A673 (cell line): ENCODE results near the gene TRIM56. TPM values are rescaled to one million over a fixed set of nuclear protein-coding genes. Genes with fewer than 3 reads are reported as not detected.
"Not testable (repeated sequence)": the region's sequence is repeated elsewhere in the genome, so short reads cannot be mapped to it uniquely, and the experiment has no call there.

Experiments used
- BruUV-seq: library from RNA; stranded (reverse); fragments of 400-500 nt; replicated peaks from 2 replicates; lab custom pipeline; 2021; lab: Mats Ljungman, UMichigan
- CTCF ChIA-PET: fragments of 300-600 bp; sonication (Branson Sonifier 250); formaldehyde crosslinking; loops from one replicate; lab custom pipeline; 2022; ENCODE audit warnings: antibody characterized with exemption; lab: Charles Lee
- POLR2A ChIA-PET: fragments of 300-600 bp; sonication (Branson Sonifier 250); formaldehyde crosslinking; loops from one replicate; lab custom pipeline; 2022; ENCODE audit warnings: antibody characterized with exemption; ENCODE audit not compliant: low non-redundant PET; lab: Charles Lee
- DNase-seq: peaks from one replicate; pipeline ENCODE4 v3.0.0-alpha.2; 2015; ENCODE audit warnings: low spot score
- H3K27ac ChIP-seq: fragments of 200-600 bp; sonication (generic); 2 replicates; pipeline ENCODE4 v1.5.1; 2016; ENCODE audit warnings: mixed run types, low read depth, mild to moderate bottlenecking, mixed read lengths, antibody characterized with exemption, low read length; ENCODE audit not compliant: poor library complexity, severe bottlenecking
- H3K27me3 ChIP-seq: fragments of 200-600 bp; sonication (generic); replicated peaks from 2 replicates; pipeline ENCODE4 v1.6.1; 2017; ENCODE audit warnings: mixed run types, low read depth, mild to moderate bottlenecking, mixed read lengths, antibody characterized with exemption, low read length; ENCODE audit not compliant: insufficient read depth, poor library complexity
- H3K36me3 ChIP-seq: fragments of 200-600 bp; sonication (generic); 2 replicates; pipeline ENCODE4 v1.6.1; 2016; ENCODE audit warnings: mixed run types, mild to moderate bottlenecking, mixed read lengths, antibody characterized with exemption, low read length; ENCODE audit not compliant: insufficient read depth, poor library complexity, severe bottlenecking
- H3K4me1 ChIP-seq: fragments of 200-600 bp; sonication (generic); 2 replicates; pipeline ENCODE4 v1.6.1; 2017; ENCODE audit warnings: mixed run types, mild to moderate bottlenecking, mixed read lengths, antibody characterized with exemption, low read length; ENCODE audit not compliant: insufficient read depth, poor library complexity, severe bottlenecking
- H3K4me3 ChIP-seq: fragments of 200-600 bp; sonication (generic); 2 replicates; pipeline ENCODE4 v1.5.1; 2016; ENCODE audit warnings: low read depth, mixed run types, mild to moderate bottlenecking, mixed read lengths, low read length; ENCODE audit not compliant: poor library complexity, severe bottlenecking
- H3K9me3 ChIP-seq: fragments of 200-600 bp; sonication (generic); 2 replicates; pipeline ENCODE4 v1.6.1; 2016; ENCODE audit warnings: mixed run types, low read depth, mild to moderate bottlenecking, mixed read lengths, antibody characterized with exemption, low read length; ENCODE audit not compliant: poor library complexity, severe bottlenecking
- CTCF ChIP-seq: fragments of 300-800, 200-600 bp; sonication (generic); conservative IDR thresholded peaks from 2 replicates; pipeline ENCODE4 v1.5.1; 2017; ENCODE audit warnings: low read depth, mild to moderate bottlenecking, antibody characterized with exemption, low read length, moderate library complexity, mixed read lengths
- EZH2 ChIP-seq: fragments of 200-600 bp; sonication (generic); IDR thresholded peaks from 2 replicates; pipeline ENCODE4 v1.6.1; 2017; ENCODE audit warnings: borderline replicate concordance, low read depth, mild to moderate bottlenecking, mixed read lengths, antibody characterized with exemption, low read length; ENCODE audit not compliant: poor library complexity, severe bottlenecking
- intact Hi-C: fragments of 100-400 bp; cut with micrococcal nuclease; formaldehyde crosslinking; loops from one replicate; pipeline ENCODE4 v1.10.0; 2022; ENCODE audit not compliant: unreplicated experiment
- total RNA-seq: library from RNA; stranded (reverse); gene quantifications from 2 replicates; pipeline ENCODE4 v1.2.3, GENCODE V29; 2021

TRIM56 gene
- total RNA-seq, 1 experiment from 2014 or later = 32.3 TPM

- Histone ChIP-seq H3K4me3 (no peak overlapping the region), H3K36me3 (no peaks in the 10 kb centered on the region), H3K9me3 (no peaks in the 10 kb centered on the region), H3K27ac (peak overlapping the region; percentile 66), H3K27me3 (no peaks in the 10 kb centered on the region), H3K4me1 (peaks cover 14% of the 10 kb centered on the region)
- no TSS peak for BruUV-seq
- DNase-seq = peak; percentile 88
- intact Hi-C loops = no loop called here
- CTCF ChIA-PET = interaction anchor here (0.6 to 1.2 kb wide), 2 partner anchors 11 to 332 kb away, joined by 4 to 6 read pairs; no protein-coding TSS in a partner anchor
- POLR2A ChIA-PET = interaction anchor here (0.6 kb wide), 1 partner anchor 64 kb away, joined by 6 read pairs; no protein-coding TSS in a partner anchor
- no peak for TF ChIP-seq CTCF
- TF ChIP-seq EZH2 = no peak
These were observed 19.0 kb upstream of the TRIM56 start for GRCh38 chr7:101066141-101066832.

GRCh38 chr7:101066833-101067177 lies 18.5 kb upstream of the TRIM56 start:
- H3K36me3 ChIP-seq = no peaks in the 10 kb centered on the region

GRCh38 chr7:101068401-101068800 lies 16.9 kb upstream of the TRIM56 start:
- Histone ChIP-seq H3K9me3 (no peaks in the 10 kb centered on the region), H3K4me3 (no peak overlapping the region), H3K27me3 (no peaks in the 10 kb centered on the region), H3K27ac (no peak overlapping the region), H3K4me1 (peaks cover 14% of the 10 kb centered on the region), H3K36me3 (no peaks in the 10 kb centered on the region)
- ChIA-PET POLR2A (no interaction called here), CTCF (no interaction called here)
- TF ChIP-seq EZH2 = no peak
- TF ChIP-seq CTCF = no peak
- intact Hi-C loops = no loop called here
- no TSS peak for BruUV-seq
- no peak for DNase-seq

More at GRCh38 chr7:101066833-101067177, 18.5 kb upstream of the TRIM56 start:
- no peak overlapping the region for H3K4me3 ChIP-seq
- no peaks in the 10 kb centered on the region for H3K27me3 ChIP-seq
- peaks cover 14% of the 10 kb centered on the region for H3K4me1 ChIP-seq
- H3K9me3 ChIP-seq = no peaks in the 10 kb centered on the region
- TF ChIP-seq CTCF (no peak), EZH2 (no peak)
- peak; percentile 31 for DNase-seq
- POLR2A ChIA-PET = interaction anchor here (0.6 kb wide), 1 partner anchor 63 kb away, joined by 6 read pairs; no protein-coding TSS in a partner anchor
- CTCF ChIA-PET = interaction anchor here (0.6 to 1.2 kb wide), 2 partner anchors 11 to 332 kb away, joined by 4 to 6 read pairs; no protein-coding TSS in a partner anchor
- intact Hi-C loops = no loop called here
- peak overlapping the region; percentile 66 for H3K27ac ChIP-seq
- BruUV-seq = no TSS peak

GRCh38 chr7:101071362-101072104 lies 13.7 kb upstream of the TRIM56 start:
- POLR2A ChIA-PET, DNase-seq, H3K27me3 ChIP-seq, H3K4me3 ChIP-seq, BruUV-seq, intact Hi-C loops, H3K27ac ChIP-seq, H3K9me3 ChIP-seq, H3K4me1 ChIP-seq, H3K36me3 ChIP-seq: not testable (repeated sequence)
- CTCF ChIA-PET = interaction anchor here (0.7 kb wide), 1 partner anchor 177 kb away, joined by 4 read pairs; no protein-coding TSS in a partner anchor
